ENCODE results near the gene RNH1. TPM values are rescaled to one million over a fixed set of nuclear protein-coding genes. Genes with fewer than 3 reads are reported as not detected.

The RNH1 gene
- total RNA-seq, 1 donor from 2014 or later: 419 TPM

GRCh38 chr11:499201-500076, 7.6 kb downstream of the RNH1 start:
- DNase-seq (ENCODE audit: low read depth): peak; percentile 83

GRCh38 chr11:498297-499181, 8.5 kb downstream of the RNH1 start:
- no peak for DNase-seq (ENCODE audit: low read depth)

- DNase-seq (ENCODE audit: low read depth): peak; percentile 59
These were observed 9.3 kb downstream of the RNH1 start for GRCh38 chr11:497565-498296.

DNA sequence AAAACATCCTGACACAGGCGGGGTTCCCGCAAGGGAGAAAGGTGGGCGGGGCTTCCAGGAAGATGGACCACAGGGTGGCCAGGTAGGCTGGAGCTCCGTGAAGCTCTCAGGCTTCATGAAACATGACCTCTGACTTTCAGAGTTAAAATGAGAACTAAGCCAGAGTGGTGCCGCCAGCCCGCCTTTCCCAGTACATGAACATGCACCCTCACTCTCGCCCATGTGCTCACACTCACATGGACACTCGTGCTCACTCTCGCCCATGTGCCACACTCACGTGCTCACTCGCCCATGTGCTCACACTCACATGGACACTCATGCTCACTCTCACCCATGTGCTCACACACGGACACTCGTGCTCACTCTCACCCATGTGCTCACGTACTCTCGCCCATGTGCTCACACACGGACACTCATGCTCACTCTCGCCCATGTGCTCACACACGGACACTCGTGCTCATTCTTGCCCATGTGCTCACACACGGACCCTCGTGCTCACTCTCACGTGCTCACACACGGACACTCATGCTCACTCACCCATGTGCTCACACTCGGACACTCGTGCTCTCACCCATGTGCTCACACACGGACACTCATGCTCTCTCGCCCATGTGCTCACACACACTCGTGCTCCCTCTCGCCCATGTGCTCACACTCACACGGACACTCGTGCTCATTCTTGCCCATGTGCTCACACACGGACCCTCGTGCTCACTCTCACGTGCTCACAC, 10.0 kb downstream of the RNH1 start:
- DNase-seq (ENCODE audit: low read depth): no peak

DNA sequence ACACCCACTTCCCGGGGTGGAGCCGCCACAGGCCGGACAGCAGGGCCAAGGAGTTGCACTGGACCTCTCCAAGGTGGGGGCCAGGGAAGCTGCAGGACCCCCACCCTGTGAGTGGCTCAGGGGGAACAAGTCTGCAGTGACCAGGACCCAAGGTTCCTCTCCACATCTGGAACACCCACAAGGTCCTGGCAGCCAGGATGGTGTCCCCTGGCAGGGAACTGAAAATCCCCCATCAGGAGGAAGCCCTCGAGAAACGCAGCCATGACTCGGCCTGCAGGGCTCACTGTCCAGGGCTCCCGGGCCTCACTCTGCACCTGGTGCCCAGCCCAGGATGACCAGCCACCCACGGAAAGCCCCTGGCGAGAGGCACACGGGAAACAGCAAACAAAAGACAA, 11.5 kb downstream of the RNH1 start:
- DNase-seq (ENCODE audit: low read depth): peak; percentile 78

- DNase-seq (ENCODE audit: low read depth): peak; percentile 97
These were observed 12.1 kb downstream of the RNH1 start for GRCh38 chr11:494761-495536.

DNA sequence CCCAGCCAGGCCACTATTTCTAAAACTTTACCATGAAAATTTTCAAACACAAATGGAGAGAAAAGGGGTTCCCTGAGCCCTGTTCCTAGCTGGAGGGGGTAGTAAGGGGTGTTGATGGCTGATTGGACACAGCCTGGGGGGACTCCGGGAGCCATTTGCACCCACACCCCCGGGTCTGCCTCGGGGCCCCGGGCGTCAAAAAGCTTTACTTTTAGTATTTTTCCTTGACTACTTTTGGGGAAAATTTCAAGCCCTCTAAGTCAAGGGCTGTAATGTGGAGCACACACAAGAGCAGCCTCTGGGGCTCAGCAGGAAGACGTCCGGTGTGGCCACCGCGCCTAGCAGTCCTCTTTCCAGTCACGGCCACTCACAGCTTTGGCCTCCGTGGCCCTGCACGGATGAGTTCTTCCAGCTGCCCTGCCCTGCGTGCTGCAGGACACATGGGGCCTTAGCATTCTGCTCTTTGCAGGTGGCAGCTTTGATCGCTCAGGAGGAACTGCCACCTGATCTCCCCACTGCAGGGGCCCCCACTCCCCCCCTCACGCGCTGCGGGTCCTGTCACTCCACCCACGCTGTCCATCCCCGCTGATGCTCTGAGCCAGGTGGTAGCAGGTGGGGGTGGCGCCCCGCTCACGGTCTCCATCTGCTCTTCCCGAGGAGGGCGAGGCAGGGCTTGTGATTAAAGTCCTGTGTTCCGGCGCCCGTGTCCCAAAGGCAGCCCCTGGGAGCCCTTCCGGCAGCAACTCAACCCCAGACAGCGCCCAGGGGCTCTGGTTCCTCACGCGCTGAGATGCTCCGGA, 14.4 kb downstream of the RNH1 start:
- DNase-seq (ENCODE audit: low read depth): no peak

- no peak for DNase-seq (ENCODE audit: low read depth)
These were observed 15.7 kb downstream of the RNH1 start for GRCh38 chr11:491358-491757.

GRCh38 chr11:490930-491260, 16.1 kb downstream of the RNH1 start:
- DNase-seq (ENCODE audit: low read depth): no peak

DNA sequence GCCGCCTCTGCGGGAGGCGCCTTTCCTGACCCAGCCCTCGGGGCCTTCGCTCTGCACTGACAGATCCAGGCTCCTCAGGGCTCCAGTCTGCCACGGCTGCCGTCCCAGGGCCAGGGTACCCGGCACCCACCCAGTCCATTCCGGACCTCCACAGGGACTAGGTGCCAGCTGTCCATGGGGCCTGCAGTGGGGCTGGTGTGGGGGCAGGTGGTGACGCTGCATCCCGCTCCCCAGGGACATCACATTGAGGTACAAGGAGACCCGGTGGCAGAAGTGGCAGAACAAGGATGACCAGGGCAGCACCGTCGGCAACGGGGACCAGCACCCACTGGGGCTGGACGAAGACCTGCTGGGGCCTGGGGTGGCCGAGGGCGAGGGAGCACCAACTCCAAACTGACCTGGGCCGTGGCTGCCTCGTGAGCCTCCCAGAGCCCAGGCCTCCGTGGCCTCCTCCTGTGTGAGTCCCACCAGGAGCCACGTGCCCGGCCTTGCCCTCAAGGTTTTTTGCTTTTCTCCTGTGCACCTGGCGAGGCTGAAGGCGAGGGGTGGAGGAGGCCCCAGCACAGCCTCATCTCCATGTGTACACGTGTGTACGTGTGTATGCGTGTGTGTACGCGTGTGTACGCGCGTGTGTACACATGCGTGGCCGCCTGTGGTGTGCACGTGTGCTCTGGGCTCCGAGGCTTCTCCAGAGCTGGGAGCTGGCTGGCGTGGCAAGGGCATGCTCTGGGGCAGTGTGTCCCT, 16.7 kb downstream of the RNH1 start:
- no peak for DNase-seq (ENCODE audit: low read depth)

GRCh38 chr11:489610-490185, 17.3 kb downstream of the RNH1 start:
- DNase-seq (ENCODE audit: low read depth): no peak

DNA sequence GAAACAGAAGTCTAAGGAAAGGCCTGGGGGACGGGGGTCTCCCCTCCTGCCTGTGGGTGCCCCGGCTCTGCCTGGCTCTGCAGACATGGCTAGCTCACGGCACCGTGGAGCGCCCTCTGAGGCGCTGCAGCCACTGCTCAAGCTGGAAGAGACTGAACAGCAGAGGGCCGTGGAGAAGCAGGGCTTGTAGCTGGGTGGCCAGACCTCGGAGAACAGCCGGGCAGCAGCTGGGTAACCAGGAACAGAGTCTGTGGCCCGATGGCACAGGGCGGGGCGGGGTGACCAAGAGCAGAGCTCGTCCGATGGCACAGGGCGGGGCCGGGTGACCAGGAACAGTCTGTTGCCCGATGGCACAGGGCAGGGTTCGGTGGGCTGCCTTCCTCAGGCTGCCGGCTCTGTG, 18.1 kb downstream of the RNH1 start:
- peak; percentile 78 for DNase-seq (ENCODE audit: low read depth)

DNA sequence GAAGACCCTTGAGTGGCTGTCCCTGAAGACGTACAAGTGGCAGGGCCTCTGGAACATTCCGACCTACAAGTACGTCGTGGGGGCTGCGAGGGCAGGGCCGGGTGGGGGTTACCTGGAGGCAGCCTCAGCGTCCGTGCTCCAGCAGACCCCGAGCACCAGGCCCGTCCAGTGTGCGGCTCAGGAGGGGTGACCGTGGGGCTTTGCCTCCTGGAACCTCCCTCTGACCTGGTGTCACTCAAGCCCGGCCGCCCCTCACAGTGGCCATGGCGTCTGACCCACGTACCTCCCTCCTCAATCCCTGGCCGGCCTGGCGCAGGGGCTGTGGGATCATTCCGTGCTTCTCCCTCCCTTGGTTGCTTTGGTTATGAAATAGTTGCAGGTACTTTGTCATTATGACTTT, 18.5 kb downstream of the RNH1 start:
- DNase-seq (ENCODE audit: low read depth): no peak

GRCh38 chr11:488062-488461, 19.0 kb downstream of the RNH1 start:
- DNase-seq (ENCODE audit: low read depth): no peak

- DNase-seq (ENCODE audit: low read depth): no peak
These were observed 19.4 kb downstream of the RNH1 start for GRCh38 chr11:487571-488021.

DNA sequence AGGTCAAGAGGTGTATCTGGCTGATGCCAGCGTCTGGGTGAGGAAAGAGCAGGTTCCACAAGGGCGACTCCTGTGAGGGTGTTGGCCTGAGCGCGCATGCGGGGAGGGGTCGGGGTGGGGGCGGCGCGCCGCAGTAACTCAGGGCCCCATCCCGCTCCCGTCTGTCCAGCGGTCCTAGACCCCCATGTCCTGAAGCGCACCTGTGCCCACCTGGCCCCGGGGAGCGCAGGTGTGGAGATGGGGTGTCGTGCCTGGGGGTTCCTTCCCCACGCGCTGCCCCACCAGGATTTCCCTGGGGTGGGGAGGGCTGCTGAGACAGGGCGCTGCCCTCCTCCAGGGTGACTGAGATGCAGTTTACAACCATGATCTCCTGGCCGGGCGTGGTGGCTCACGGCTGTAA, 20.9 kb downstream of the RNH1 start:
- DNase-seq (ENCODE audit: low read depth): no peak

DNA sequence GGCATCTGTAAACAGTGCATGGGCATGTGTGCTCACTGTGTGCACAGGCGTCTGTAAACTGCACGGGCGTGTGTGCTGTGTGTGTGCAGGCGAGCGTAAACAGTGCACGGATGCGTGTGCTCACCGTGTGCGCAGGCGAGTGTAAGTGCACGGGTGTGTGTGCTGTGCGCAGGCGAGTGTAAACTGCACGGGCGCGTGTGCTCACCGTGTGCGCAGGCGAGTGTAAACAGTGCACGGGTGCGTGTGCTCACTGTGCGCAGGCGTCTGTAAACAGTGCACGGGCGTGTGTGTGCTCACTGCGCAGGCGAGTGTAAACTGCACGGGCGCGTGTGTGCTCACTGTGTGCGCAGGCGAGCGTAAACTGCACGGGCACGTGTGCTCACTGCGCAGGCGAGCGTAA, 22.4 kb downstream of the RNH1 start:
- DNase-seq (ENCODE audit: low read depth): no peak

DNA sequence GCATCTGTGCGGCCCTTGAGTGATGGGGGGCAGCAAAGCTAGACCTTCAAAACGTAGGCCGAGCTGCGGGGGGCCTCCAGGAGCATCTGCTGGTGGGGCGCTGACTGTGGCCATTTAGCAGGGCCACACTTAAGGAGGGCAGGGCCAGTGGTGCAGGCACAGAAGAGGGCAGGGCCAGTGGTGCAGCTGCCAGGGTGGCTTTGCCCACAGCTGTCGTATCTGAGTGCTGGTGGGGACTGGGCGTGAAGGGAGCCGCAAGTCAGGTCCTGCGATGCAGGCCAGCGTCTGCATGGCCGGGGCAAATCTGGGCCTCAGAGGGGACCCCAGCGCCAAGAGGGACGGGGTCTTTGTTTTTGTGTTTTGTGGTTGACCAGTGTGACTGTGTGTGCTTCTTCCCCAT, 27.7 kb downstream of the RNH1 start:
- DNase-seq (ENCODE audit: low read depth): peak; percentile 86
